ENCODE results near the gene ASAP2. TPM values are rescaled to one million over a fixed set of nuclear protein-coding genes. Genes with fewer than 3 reads are reported as not detected.

ASAP2 gene
- polyA plus RNA-seq, 3 donors, result 0.08 to 1.1 (median 0.20) TPM

- no peaks in the 10 kb centered on the region for H3K79me2 ChIP-seq (ENCODE audit: insufficient read depth, low read length)
- no peaks in the 10 kb centered on the region for H3K27me3 ChIP-seq (ENCODE audit: control insufficient read depth in 2 of 2, insufficient read depth in 2 of 2, low read length in 2 of 2)
- H3K36me3 ChIP-seq (replicated peaks in 1 of 2; ENCODE audit: control insufficient read depth in 1 of 2, insufficient read depth in 2 of 2, low read length in 2 of 2), result no peaks in the 10 kb centered on the region
- no peaks in the 10 kb centered on the region for H3K4me1 ChIP-seq (ENCODE audit: control insufficient read depth in 1 of 2, insufficient read depth in 2 of 2, low read length in 2 of 2)
- Mint-ChIP-seq H3K9me3 (no peaks in the 10 kb centered on the region), H3K27ac (no peak overlapping the region), H3K27me3 (ENCODE audit: low read depth in 3 of 3) (peaks cover 1 to 4% (median 3%) of the 10 kb centered on the region in 3 donors), H3K36me3 (peaks cover 7 to 11% of the 10 kb centered on the region in 2 donors), H3K4me3 (no peak overlapping the region), H3K4me1 (no peaks in the 10 kb centered on the region)
- intact Hi-C loops (cut with micrococcal nuclease), result no loop called here
- no peak for DNase-seq
- no peak overlapping the region for H3K9ac ChIP-seq (ENCODE audit: insufficient read depth, low read length, poor library complexity, severe bottlenecking)
- H3K27ac ChIP-seq (ENCODE audit: low read depth in 1 of 2, low read length in 2 of 2), result no peak overlapping the region
- no peaks in the 10 kb centered on the region for H4K20me1 ChIP-seq (ENCODE audit: insufficient read depth, low read length)
- TF ChIP-seq CTCF (IDR thresholded peaks at IDR 0.05), result no peak
- H3K4me2 ChIP-seq (replicated peaks; ENCODE audit: extremely low read depth, low read length, poor library complexity, severe bottlenecking), result no peak overlapping the region
- H3K4me3 ChIP-seq (replicated peaks in 1 of 3; ENCODE audit: low read depth in 2 of 3, low read length in 3 of 3), result no peak overlapping the region
- H3K9me3 ChIP-seq (replicated peaks in 1 of 2; ENCODE audit: control insufficient read depth in 1 of 2, insufficient read depth in 1 of 2, low read length in 2 of 2), result no peaks in the 10 kb centered on the region
- WGBS (ENCODE audit: insufficient coverage), result no CpG with 5 or more reads among the region's 1 CpG
- H2AFZ ChIP-seq (ENCODE audit: insufficient read depth, low read depth, low read length, poor library complexity, severe bottlenecking), result no peak overlapping the region
Measured at GRCh38 chr2:9360110-9360509, 153.5 kb downstream of the ASAP2 start.

- H3K36me3 Mint-ChIP-seq, result peaks cover 7 to 11% of the 10 kb centered on the region in 2 donors
- no peak for DNase-seq
- Histone ChIP-seq H3K9me3 (replicated peaks in 1 of 2; ENCODE audit: control insufficient read depth in 1 of 2, insufficient read depth in 1 of 2, low read length in 2 of 2) (no peaks in the 10 kb centered on the region), H3K4me2 (replicated peaks; ENCODE audit: extremely low read depth, low read length, poor library complexity, severe bottlenecking) (no peak overlapping the region), H3K36me3 (replicated peaks in 1 of 2; ENCODE audit: control insufficient read depth in 1 of 2, insufficient read depth in 2 of 2, low read length in 2 of 2) (no peaks in the 10 kb centered on the region), H3K27me3 (ENCODE audit: control insufficient read depth in 2 of 2, insufficient read depth in 2 of 2, low read length in 2 of 2) (no peaks in the 10 kb centered on the region), H2AFZ (ENCODE audit: insufficient read depth, low read depth, low read length, poor library complexity, severe bottlenecking) (no peak overlapping the region), H3K27ac (ENCODE audit: low read depth in 1 of 2, low read length in 2 of 2) (no peak overlapping the region), H3K4me1 (ENCODE audit: control insufficient read depth in 1 of 2, insufficient read depth in 2 of 2, low read length in 2 of 2) (no peaks in the 10 kb centered on the region), H3K79me2 (ENCODE audit: insufficient read depth, low read length) (no peaks in the 10 kb centered on the region), H3K9ac (ENCODE audit: insufficient read depth, low read length, poor library complexity, severe bottlenecking) (no peak overlapping the region), H3K4me3 (replicated peaks in 1 of 3; ENCODE audit: low read depth in 2 of 3, low read length in 3 of 3) (no peak overlapping the region), H4K20me1 (ENCODE audit: insufficient read depth, low read length) (no peaks in the 10 kb centered on the region)
- H3K27ac Mint-ChIP-seq, result no peak overlapping the region
- WGBS (ENCODE audit: insufficient coverage), result no CpG with 5 or more reads among the region's 2 CpGs
- intact Hi-C loops (cut with micrococcal nuclease), result no loop called here
- no peaks in the 10 kb centered on the region for H3K9me3 Mint-ChIP-seq
- no peak overlapping the region for H3K4me3 Mint-ChIP-seq
- TF ChIP-seq CTCF (IDR thresholded peaks at IDR 0.05), result no peak
- peaks cover 1 to 4% (median 1%) of the 10 kb centered on the region in 3 donors for H3K27me3 Mint-ChIP-seq (ENCODE audit: low read depth in 3 of 3)
- no peaks in the 10 kb centered on the region for H3K4me1 Mint-ChIP-seq
Measured at GRCh38 chr2:9360701-9361100, 154.1 kb downstream of the ASAP2 start.

Data from CD14-positive monocyte (primary cell).